Embryonic facial prominence (tissue), 1 donor: ENCODE results near the gene CSNK2B.

Source experiments
- DNase-seq: peaks from one replicate; pipeline ENCODE4 v3.0.0-alpha.2; 2016; ENCODE audit errors: extremely low spot score

Gene CSNK2B

GRCh38 chr6:31711233-31711632 is 45.4 kb downstream of the CSNK2B start:
- DNase-seq, result no peak

GRCh38 chr6:31712296-31712695 is 46.4 kb downstream of the CSNK2B start:
- DNase-seq, result no peak

DNA sequence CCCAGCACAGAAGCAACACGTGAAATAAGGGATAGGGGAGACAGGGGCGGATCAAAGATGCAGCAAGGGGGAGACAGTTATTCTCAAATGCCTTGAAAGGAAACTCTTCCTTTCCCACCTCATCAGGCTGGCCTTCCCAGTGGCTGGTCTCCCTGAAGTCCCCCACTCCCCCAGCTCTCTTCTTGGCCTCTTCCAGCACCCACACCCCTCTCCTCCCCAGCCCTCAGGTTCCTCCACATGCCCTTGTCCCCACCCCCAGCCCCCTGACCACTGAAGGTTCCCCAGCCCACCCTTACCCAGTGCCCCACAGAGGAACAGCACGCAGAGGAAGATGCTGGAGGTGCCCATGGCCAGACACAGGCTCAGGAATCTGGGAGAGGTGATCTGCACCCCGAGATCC is 47.6 kb downstream of the CSNK2B start:
- DNase-seq, result no peak

- peak; percentile 29 for DNase-seq
Measured at GRCh38 chr6:31713991-31714684, 48.3 kb downstream of the CSNK2B start.

DNA sequence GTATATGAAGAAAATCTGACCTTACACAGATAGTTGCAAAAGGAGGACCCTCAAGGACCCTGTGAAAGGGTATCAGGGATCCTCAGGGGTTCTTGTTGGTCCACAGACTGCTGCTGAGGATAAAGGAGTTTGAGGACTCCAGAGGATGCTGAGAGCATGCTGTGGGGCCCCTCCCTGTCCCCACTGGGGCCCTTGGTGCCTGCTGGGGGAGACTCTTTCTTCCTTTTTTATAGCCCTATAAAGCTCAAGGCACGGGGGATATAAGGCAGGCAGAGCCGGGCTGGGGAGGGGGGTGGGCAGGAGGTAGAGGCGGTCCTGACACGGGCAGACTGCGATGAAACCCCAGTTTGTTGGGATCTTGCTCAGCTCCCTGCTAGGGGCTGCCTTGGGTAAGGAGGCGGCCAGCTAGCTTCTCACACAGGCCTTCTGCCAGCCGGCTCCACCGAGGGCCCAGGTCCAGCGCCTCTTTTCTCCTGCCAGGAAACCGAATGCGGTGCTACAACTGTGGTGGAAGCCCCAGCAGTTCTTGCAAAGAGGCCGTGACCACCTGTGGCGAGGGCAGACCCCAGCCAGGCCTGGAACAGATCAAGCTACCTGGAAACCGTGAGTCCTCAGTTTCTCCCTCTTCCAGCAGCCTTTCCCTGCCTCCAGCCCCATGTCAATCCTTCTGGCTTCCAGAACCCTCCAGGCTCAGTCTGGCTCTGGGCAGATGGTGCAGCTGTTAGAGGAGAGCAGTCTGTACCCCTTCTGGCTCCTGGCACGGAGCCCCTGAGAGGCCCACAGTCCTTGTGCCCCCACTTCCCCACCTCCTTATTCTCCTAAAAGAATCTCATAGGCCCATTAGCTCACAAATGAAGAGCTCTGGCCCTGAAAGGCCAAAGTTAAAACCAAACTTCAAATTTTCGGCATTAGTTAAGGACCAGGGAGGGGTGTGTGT is 49.4 kb downstream of the CSNK2B start, which contains the start of gene LY6G6D:
Gene LY6G6D, plus strand, starts transcription at position 327 of the 937 bp plus-strand sequence. Its CDS starts 8 bp downstream, at position 335.
- no peak for DNase-seq

DNA sequence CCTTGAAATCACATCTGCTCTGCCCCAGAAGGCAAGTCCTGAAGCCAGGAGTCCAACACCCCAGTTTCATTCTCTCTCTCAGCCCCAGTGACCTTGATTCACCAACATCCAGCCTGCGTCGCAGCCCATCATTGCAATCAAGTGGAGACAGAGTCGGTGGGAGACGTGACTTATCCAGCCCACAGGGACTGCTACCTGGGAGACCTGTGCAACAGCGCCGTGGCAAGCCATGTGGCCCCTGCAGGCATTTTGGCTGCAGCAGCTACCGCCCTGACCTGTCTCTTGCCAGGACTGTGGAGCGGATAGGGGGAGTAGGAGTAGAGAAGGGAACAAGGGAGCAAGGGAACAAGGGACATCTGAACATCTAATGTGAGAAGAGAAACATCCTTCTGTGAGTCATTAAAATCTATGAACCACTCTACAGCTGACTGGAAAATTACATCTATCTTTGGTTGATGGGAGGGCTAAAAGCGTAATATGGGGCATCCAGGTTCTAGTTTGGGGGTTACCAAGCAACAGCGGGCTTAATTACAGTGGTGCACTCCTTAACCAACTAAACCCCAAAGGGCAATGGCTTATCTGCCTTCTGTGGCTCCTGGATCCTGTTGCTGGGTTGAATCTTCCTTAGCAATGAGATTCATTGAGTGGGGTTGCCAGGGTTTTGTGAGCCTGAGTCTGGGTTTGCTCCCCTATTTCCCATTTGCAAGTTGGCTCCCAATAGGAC is 51.8 kb downstream of the CSNK2B start:
- no peak for DNase-seq

DNA sequence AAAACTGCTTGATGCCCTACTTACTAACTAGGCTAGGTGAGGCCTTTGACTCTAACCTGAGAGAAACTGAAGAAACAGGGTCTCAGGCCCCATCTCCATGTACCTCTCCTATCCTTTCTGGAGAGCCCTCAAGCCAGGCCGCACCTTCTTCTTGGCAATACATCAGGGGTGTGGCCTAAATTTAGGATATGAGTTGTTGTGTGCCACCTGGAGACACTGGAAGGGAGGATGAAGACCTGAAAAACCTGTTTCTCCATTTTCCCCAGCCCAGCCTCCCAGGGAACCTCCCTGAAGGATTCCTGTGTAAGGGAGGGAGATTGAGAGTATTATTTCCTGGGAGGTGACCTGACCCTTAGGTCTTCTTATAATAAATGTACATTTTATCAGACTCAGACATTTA is 52.4 kb downstream of the CSNK2B start:
- DNase-seq, result no peak

- no peak for DNase-seq
Measured at GRCh38 chr6:31719001-31719400, 53.1 kb downstream of the CSNK2B start.
